Mesenchymal stem cell (in vitro differentiated cells and primary cell): Measurements from ENCODE around the gene LDLRAD3.

Source experiments
- DNase-seq: peaks from one replicate; pipeline ENCODE4 v3.0.0-alpha.2; 2013
- H2AFZ ChIP-seq: one replicate; pipeline ENCODE4 v1.6.1; 2013; ENCODE audit warnings: low read depth, mild to moderate bottlenecking, control low read depth, inconsistent platforms, low read length, moderate library complexity
- H2AK5ac ChIP-seq: 2 replicates; pipeline ENCODE4 v1.6.1; 2013; ENCODE audit warnings: low read length, moderate library complexity, mild to moderate bottlenecking, inconsistent platforms; ENCODE audit not compliant: severe bottlenecking
- H2BK120ac ChIP-seq: one replicate; pipeline ENCODE4 v1.6.1; 2013; ENCODE audit warnings: low read depth, mild to moderate bottlenecking, inconsistent platforms, low read length, moderate library complexity
- H2BK12ac ChIP-seq, 2 experiments: one replicate each; pipeline ENCODE4 v1.6.1; 2013; ENCODE audit warnings: inconsistent platforms in 2 of 2, low read length in 2 of 2, mild to moderate bottlenecking in 2 of 2, moderate library complexity in 2 of 2, control low read depth in 1 of 2
- H2BK15ac ChIP-seq: one replicate; pipeline ENCODE4 v1.6.1; 2013; ENCODE audit warnings: mild to moderate bottlenecking, low read depth, inconsistent platforms; ENCODE audit not compliant: poor library complexity, severe bottlenecking
- H2BK5ac ChIP-seq: 2 replicates; pipeline ENCODE4 v1.6.1; 2013; ENCODE audit warnings: low read depth, mild to moderate bottlenecking, low read length, control low read depth, inconsistent platforms; ENCODE audit not compliant: poor library complexity, severe bottlenecking
- H3K14ac ChIP-seq, 2 experiments: one replicate each; pipeline ENCODE4 v1.6.1; 2013; ENCODE audit warnings: inconsistent platforms in 2 of 2, low read length in 2 of 2, control low read depth in 1 of 2, mild to moderate bottlenecking in 1 of 2, moderate library complexity in 1 of 2
- H3K18ac ChIP-seq, 2 experiments: one replicate each; pipeline ENCODE4 v1.6.1; 2013; ENCODE audit warnings: inconsistent platforms in 2 of 2, low read length in 2 of 2, control low read depth in 1 of 2, low read depth in 1 of 2, mild to moderate bottlenecking in 1 of 2
- H3K23ac ChIP-seq, 2 experiments: one replicate each; pipeline ENCODE4 v1.6.1; 2013; ENCODE audit warnings: inconsistent platforms in 2 of 2, low read length in 2 of 2, mild to moderate bottlenecking in 2 of 2, moderate library complexity in 2 of 2, control low read depth in 1 of 2
- H3K27ac ChIP-seq: 2 replicates; pipeline ENCODE4 v1.5.1; 2013; ENCODE audit warnings: mild to moderate bottlenecking, moderate library complexity, low read length, control low read depth, inconsistent platforms; ENCODE audit not compliant: poor library complexity, severe bottlenecking
- H3K27me3 ChIP-seq, 2 experiments: 2 replicates each; pipeline versions ENCODE4 v1.6.1 to v1.7.0; 2013; ENCODE audit warnings: low read length in 2 of 2, mild to moderate bottlenecking in 2 of 2, moderate library complexity in 2 of 2, control low read depth in 1 of 2, inconsistent platforms in 1 of 2; ENCODE audit not compliant: control insufficient read depth in 1 of 2, insufficient read depth in 1 of 2
- H3K36me3 ChIP-seq, 2 experiments: 2 replicates each; pipeline versions ENCODE4 v1.6.1 to v1.7.0; 2013; ENCODE audit warnings: low read length in 2 of 2, control low read depth in 1 of 2, inconsistent platforms in 1 of 2, low read depth in 1 of 2, mild to moderate bottlenecking in 1 of 2; ENCODE audit not compliant: insufficient read depth in 2 of 2, control insufficient read depth in 1 of 2
- H3K4ac ChIP-seq, 2 experiments: one replicate each; pipeline ENCODE4 v1.6.1; 2013; ENCODE audit warnings: inconsistent platforms in 2 of 2, low read length in 2 of 2, mild to moderate bottlenecking in 2 of 2, moderate library complexity in 2 of 2, control low read depth in 1 of 2, low read depth in 1 of 2
- H3K4me1 ChIP-seq: 2 replicates; pipeline ENCODE4 v1.6.1; 2013; ENCODE audit warnings: low read depth, low read length, control low read depth; ENCODE audit not compliant: control insufficient read depth, insufficient read depth
- H3K4me2 ChIP-seq: 2 replicates; pipeline ENCODE4 v1.6.1; 2013; ENCODE audit warnings: low read length, mild to moderate bottlenecking, inconsistent platforms; ENCODE audit not compliant: poor library complexity, severe bottlenecking
- H3K4me3 ChIP-seq, 2 experiments: 2 replicates each; pipeline versions ENCODE4 v1.5.1 to v1.7.0; 2013; ENCODE audit warnings: low read length in 2 of 2, mild to moderate bottlenecking in 2 of 2, control low read depth in 1 of 2, low read depth in 1 of 2; ENCODE audit not compliant: insufficient read depth in 1 of 2
- H3K79me1 ChIP-seq: replicated peaks from 2 replicates; pipeline ENCODE4 v1.6.1; 2013; ENCODE audit warnings: mild to moderate bottlenecking, control low read depth, low read length, inconsistent platforms; ENCODE audit not compliant: poor library complexity, severe bottlenecking
- H3K9ac ChIP-seq: 2 replicates; pipeline ENCODE4 v1.7.0; 2013; ENCODE audit warnings: mild to moderate bottlenecking, low read length, moderate library complexity
- H3K9me3 ChIP-seq: 2 replicates; pipeline ENCODE4 v1.7.0; 2013; ENCODE audit warnings: mild to moderate bottlenecking, low read length; ENCODE audit not compliant: control insufficient read depth
- H4K8ac ChIP-seq: one replicate; pipeline ENCODE4 v1.6.1; 2013; ENCODE audit warnings: inconsistent platforms, mild to moderate bottlenecking, low read length, moderate library complexity
- H4K91ac ChIP-seq: one replicate; pipeline ENCODE4 v1.6.1; 2013; ENCODE audit warnings: mild to moderate bottlenecking, low read length, inconsistent platforms
- WGBS: methylation state at CpG from one replicate; pipeline ENCODE4 v1.1.7; 2013; ENCODE audit warnings: mixed read lengths; 5-methylcytosine and 5-hydroxymethylcytosine counted together

The LDLRAD3 gene

DNA sequence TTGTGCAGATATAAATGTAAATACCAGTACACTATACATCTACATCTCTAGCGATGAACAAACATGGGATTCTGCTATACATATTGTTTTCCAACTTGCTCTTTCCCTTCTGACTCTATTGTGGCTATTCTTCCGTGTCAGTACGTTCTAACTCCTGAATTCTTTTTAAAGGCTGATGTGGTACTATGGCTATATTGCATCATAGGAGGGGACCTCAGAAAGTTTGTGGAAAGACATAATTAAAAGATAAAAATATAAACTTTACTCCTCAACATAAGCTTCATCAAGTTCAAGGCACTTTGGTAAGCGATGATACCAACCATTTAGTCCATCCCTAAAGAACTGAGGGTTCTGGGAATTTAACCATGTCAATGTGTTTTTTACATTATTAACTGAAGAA, 72.8 kb downstream of the LDLRAD3 start:
- H3K4ac ChIP-seq: no peak overlapping the region
- no peak overlapping the region for H3K23ac ChIP-seq
- no peaks in the 10 kb centered on the region for H3K27me3 ChIP-seq
- no peak overlapping the region for H3K27ac ChIP-seq
- H4K91ac ChIP-seq: no peak overlapping the region
- no peak overlapping the region for H3K14ac ChIP-seq
- no peak overlapping the region for H3K4me3 ChIP-seq
- H3K4me1 ChIP-seq: peaks cover 1% of the 10 kb centered on the region
- H2AK5ac ChIP-seq: no peak overlapping the region
- no peak overlapping the region for H2BK15ac ChIP-seq
- 100% methylated on average over 3 of the region's 4 CpGs for WGBS
- H3K9me3 ChIP-seq: no peaks in the 10 kb centered on the region
- H2BK120ac ChIP-seq: no peak overlapping the region
- H3K4me2 ChIP-seq: no peak overlapping the region
- DNase-seq: no peak
- H2AFZ ChIP-seq: no peak overlapping the region
- no peak overlapping the region for H3K9ac ChIP-seq
- no peak overlapping the region for H3K18ac ChIP-seq
- no peak overlapping the region for H2BK12ac ChIP-seq
- no peak overlapping the region for H2BK5ac ChIP-seq
- no peaks in the 10 kb centered on the region for H3K36me3 ChIP-seq
- H3K79me1 ChIP-seq: peaks cover 29% of the 10 kb centered on the region
- H4K8ac ChIP-seq: no peak overlapping the region

DNA sequence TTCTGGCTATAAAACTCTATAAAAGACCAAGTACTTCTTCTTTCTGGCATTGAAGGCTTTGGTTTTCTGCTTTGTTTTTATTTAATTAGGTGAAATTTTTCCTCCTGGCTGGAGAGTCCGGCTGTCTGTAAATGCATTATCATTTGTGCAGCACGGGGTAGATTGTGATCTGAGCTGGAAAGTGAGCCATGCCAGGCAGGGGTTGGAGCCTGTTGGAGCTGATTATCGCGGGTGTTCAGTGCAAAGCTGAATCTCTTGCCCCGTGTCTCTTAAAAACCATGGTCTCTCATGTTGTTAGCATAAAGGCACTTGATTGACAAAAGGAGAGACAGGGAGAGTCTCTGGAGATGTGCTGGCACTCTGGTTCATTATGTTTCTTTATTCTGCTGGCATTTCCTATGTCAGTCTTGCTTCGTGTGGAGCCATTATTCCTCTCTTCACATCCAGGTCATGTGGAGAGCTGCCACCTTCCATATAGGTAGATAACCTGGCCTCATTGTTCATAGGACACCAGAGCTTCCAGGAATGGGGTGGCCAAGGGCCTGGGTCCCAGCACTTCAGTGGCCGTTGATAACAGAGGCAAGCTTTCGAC, 75.2 kb downstream of the LDLRAD3 start:
- Histone ChIP-seq H3K14ac (peak overlapping the region in 1 of 2 experiments; percentile 68), H2AK5ac (no peak overlapping the region), H3K4ac (peak overlapping the region in 1 of 2 experiments; percentile 5), H3K4me3 (no peak overlapping the region), H3K23ac (no peak overlapping the region), H2BK5ac (no peak overlapping the region), H3K9ac (no peak overlapping the region), H2BK120ac (no peak overlapping the region), H2AFZ (no peak overlapping the region), H3K79me1 (peaks cover 28% of the 10 kb centered on the region), H3K9me3 (no peaks in the 10 kb centered on the region), H3K4me2 (no peak overlapping the region), H3K36me3 (no peaks in the 10 kb centered on the region), H2BK12ac (peak overlapping the region in 1 of 2 experiments; percentile 52), H2BK15ac (no peak overlapping the region), H3K4me1 (peaks cover 3% of the 10 kb centered on the region), H3K27ac (no peak overlapping the region), H3K27me3 (no peaks in the 10 kb centered on the region), H4K8ac (no peak overlapping the region), H3K18ac (no peak overlapping the region), H4K91ac (no peak overlapping the region)
- WGBS: 92% methylated on average over 8 of the region's 8 CpGs
- DNase-seq: no peak

DNA sequence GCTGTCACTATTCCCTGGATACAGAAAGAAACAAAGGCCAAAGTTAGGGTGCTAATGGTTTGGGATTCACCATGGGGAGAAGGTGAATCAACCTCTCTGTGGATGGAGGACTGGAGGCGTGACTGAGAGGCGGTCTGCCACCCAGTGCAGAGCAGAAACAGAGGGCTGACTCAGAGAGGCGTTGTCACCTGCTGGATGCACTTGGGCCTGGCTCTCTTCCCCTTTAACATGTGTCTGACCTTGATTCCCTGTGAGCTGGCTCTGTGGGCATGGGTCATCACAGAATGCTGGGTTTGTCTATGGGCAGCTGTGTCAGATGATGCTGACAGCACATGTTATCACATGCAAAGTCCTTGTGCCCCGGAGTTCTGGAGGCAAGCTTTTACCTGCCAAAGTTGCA, 75.9 kb downstream of the LDLRAD3 start:
- no peak overlapping the region for H3K23ac ChIP-seq
- peaks cover 24% of the 10 kb centered on the region for H3K79me1 ChIP-seq
- H2BK5ac ChIP-seq: no peak overlapping the region
- peaks cover 5% of the 10 kb centered on the region for H3K4me1 ChIP-seq
- no peak overlapping the region for H2AFZ ChIP-seq
- no peak overlapping the region for H3K9ac ChIP-seq
- no peak overlapping the region for H3K4me3 ChIP-seq
- H3K36me3 ChIP-seq: no peaks in the 10 kb centered on the region
- H2BK15ac ChIP-seq: no peak overlapping the region
- H2BK12ac ChIP-seq: no peak overlapping the region
- no peaks in the 10 kb centered on the region for H3K9me3 ChIP-seq
- H3K4me2 ChIP-seq: no peak overlapping the region
- H2AK5ac ChIP-seq: no peak overlapping the region
- no peak overlapping the region for H3K14ac ChIP-seq
- H4K91ac ChIP-seq: no peak overlapping the region
- H4K8ac ChIP-seq: no peak overlapping the region
- H3K27ac ChIP-seq: no peak overlapping the region
- H3K18ac ChIP-seq: no peak overlapping the region
- 89% methylated on average over 4 of the region's 4 CpGs for WGBS
- no peak for DNase-seq
- no peaks in the 10 kb centered on the region for H3K27me3 ChIP-seq
- H3K4ac ChIP-seq: no peak overlapping the region
- no peak overlapping the region for H2BK120ac ChIP-seq

DNA sequence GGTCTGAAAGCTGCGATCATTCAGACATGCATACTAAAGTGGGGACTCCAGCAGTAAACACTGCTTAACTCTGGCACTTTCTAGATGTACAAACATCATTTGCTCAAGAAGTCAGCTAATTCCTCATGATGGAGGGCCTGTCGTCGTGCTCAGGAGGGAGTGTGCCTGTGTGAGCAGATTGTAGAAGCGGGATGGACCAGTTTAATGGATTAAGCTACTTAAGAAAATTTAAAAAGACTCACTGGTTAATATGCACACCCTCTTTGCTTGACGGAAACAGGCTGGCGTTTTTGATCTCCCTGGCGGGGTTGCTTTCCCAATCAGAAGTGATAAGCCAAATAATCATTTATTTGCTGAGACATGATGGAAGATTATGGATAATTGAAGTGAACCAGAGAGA, 79.0 kb downstream of the LDLRAD3 start:
- no peak overlapping the region for H2AK5ac ChIP-seq
- 83% methylated on average over 7 of the region's 7 CpGs for WGBS
- no peak overlapping the region for H3K14ac ChIP-seq
- H3K23ac ChIP-seq: no peak overlapping the region
- no peak overlapping the region for H2BK120ac ChIP-seq
- H4K91ac ChIP-seq: no peak overlapping the region
- H3K4ac ChIP-seq: no peak overlapping the region
- H3K36me3 ChIP-seq: no peaks in the 10 kb centered on the region
- H3K79me1 ChIP-seq: peaks cover 24% of the 10 kb centered on the region
- no peak overlapping the region for H2BK12ac ChIP-seq
- H3K4me2 ChIP-seq: no peak overlapping the region
- H2AFZ ChIP-seq: no peak overlapping the region
- H3K18ac ChIP-seq: no peak overlapping the region
- peaks cover 5% of the 10 kb centered on the region for H3K4me1 ChIP-seq
- no peak overlapping the region for H2BK5ac ChIP-seq
- H2BK15ac ChIP-seq: no peak overlapping the region
- no peak overlapping the region for H3K9ac ChIP-seq
- no peak overlapping the region for H4K8ac ChIP-seq
- H3K27me3 ChIP-seq: no peaks in the 10 kb centered on the region
- H3K4me3 ChIP-seq: no peak overlapping the region
- DNase-seq: no peak
- H3K27ac ChIP-seq: no peak overlapping the region
- H3K9me3 ChIP-seq: no peaks in the 10 kb centered on the region
